ENCODE results near the gene NLRP6. TPM values are rescaled to one million over a fixed set of nuclear protein-coding genes. Genes with fewer than 3 reads are reported as not detected.
"Not testable (repeated sequence)": the region's sequence is repeated elsewhere in the genome, so short reads cannot be mapped to it uniquely, and the experiment has no call there.

The NLRP6 gene
- total RNA-seq, 2 experiments from 2014 or later: 1.2 to 1.5 TPM

GRCh38 chr11:257766-258493 is 20.3 kb upstream of the NLRP6 start:
- H3K27me3 Mint-ChIP-seq (ENCODE audit: low read depth): no peaks in the 10 kb centered on the region
- H3K9me3 Mint-ChIP-seq: no peaks in the 10 kb centered on the region
- no peak overlapping the region for H3K4me3 Mint-ChIP-seq
- H3K36me3 Mint-ChIP-seq (ENCODE audit: low read depth): peaks cover 1% of the 10 kb centered on the region
- no peak overlapping the region for H3K27ac Mint-ChIP-seq
- CTCF ChIA-PET: interaction anchor here (1.1 kb wide), 2 partner anchors 48 to 81 kb away, joined by 3 to 6 read pairs; no protein-coding TSS in a partner anchor
- intact Hi-C loops (cut with micrococcal nuclease): no loop called here
- H3K4me1 Mint-ChIP-seq (ENCODE audit: low read depth): no peaks in the 10 kb centered on the region
- no peak for DNase-seq

GRCh38 chr11:259413-259812 is 18.8 kb upstream of the NLRP6 start:
- CTCF ChIA-PET: interaction anchor here (2.0 kb wide), 1 partner anchor 9 kb away, joined by 12 read pairs; no protein-coding TSS in a partner anchor
- no peaks in the 10 kb centered on the region for H3K27me3 Mint-ChIP-seq (ENCODE audit: low read depth)
- H3K9me3 Mint-ChIP-seq: no peaks in the 10 kb centered on the region
- no peak overlapping the region for H3K4me3 Mint-ChIP-seq
- H3K4me1 Mint-ChIP-seq (ENCODE audit: low read depth): no peaks in the 10 kb centered on the region
- no peak overlapping the region for H3K27ac Mint-ChIP-seq
- intact Hi-C loops (cut with micrococcal nuclease): no loop called here
- DNase-seq: no peak
- H3K36me3 Mint-ChIP-seq (ENCODE audit: low read depth): no peaks in the 10 kb centered on the region

DNA sequence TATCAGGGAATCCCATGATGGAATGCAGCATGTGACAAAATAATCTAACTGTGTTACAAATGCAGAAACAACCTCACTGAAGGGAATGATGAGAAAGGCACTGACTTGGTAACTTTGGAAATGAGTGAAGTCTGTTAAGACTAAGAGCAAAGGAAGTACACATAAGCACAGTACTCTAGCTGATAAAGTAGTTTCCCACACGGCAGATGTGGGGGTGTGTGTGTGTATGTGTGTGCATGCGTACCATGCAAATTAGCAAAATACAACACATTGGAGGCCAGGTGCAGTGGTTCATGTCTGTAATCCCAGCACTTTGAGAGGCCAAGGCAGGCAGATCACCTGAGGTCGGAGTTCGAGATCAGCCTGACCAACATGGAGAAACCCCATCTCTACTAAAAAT is 16.6 kb upstream of the NLRP6 start:
- Mint-ChIP-seq H3K36me3 (ENCODE audit: low read depth) (no peaks in the 10 kb centered on the region), H3K4me1 (ENCODE audit: low read depth) (peaks cover 4% of the 10 kb centered on the region), H3K27me3 (ENCODE audit: low read depth) (no peaks in the 10 kb centered on the region), H3K9me3 (no peaks in the 10 kb centered on the region), H3K4me3 (no peak overlapping the region), H3K27ac (no peak overlapping the region)
- DNase-seq: no peak
- CTCF ChIA-PET: interaction anchor here (0.7 to 2.0 kb wide), 3 partner anchors 8 to 44 kb away, joined by 3 to 6 read pairs (median 4); no protein-coding TSS in a partner anchor
- intact Hi-C loops (cut with micrococcal nuclease): no loop called here

DNA sequence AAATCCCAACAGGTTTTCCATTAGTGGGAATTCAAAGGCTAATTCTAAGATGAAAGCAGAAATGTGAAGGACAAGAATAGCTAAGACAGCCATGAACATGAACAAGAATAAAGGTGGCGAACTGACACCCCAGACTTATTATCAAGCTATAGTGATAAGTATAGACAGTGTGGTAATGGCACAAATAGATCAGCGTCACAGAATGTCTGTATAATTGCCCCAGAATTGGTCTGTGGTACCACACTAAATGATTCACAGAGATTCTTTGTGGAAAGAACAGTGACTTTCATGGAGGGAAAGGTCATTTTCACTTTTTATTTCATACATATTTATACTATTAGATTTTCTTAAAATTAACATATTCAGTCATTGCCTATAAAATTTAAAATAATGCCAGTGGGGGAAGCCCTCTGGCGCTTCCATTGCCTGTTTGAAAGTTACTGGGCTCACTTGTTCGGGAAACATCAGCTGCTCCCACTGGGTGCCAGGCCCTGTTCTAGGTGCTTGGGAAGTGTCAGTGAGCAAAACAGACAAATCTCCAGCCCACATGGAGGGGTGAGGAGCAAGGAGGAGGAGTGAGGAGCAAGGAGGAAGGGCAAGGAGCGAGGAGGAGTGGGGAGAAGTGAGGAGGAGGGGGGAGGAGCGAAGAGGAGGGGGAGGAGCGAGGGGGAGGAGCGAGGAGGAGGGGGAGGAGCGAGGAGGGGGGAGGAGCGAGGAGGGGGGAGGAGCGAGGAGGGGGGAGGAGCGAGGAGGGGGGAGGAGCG is 11.3 kb upstream of the NLRP6 start:
- CTCF ChIA-PET: interaction anchor here (1.0 to 4.2 kb wide), 5 partner anchors 11 to 182 kb away, joined by 4 to 28 read pairs (median 6); partner anchors contain the start of gene NLRP6
- no peaks in the 10 kb centered on the region for H3K9me3 Mint-ChIP-seq
- H3K4me3 Mint-ChIP-seq: peak overlapping the region; percentile 72

DNA sequence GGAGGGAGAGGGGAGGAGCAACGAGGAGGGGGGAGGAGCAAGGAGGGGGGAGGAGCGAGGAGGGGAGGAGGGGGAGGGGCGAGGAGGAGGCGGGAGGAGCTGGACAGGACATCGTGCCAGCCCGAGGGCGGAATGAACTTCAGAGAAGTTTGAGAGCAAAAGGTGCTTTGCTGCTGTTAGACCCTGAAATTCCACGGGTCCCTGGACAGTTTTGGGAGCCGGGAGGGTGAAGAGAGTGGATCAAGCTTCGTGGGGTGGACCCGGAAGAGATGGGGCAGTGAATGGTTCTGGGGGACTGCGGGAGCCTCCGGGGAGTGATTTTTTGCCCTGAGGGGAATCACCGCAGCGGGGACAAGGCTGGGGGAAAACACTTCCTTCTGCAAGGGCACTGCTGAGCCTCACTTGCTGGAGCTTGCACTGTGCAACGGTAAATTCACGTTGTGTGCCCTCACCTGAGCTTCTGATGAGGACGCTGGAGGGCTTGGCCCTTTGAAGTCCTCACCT is 10.7 kb upstream of the NLRP6 start:
- CTCF ChIA-PET: interaction anchor here (0.5 to 4.2 kb wide), 8 partner anchors 10 to 478 kb away, joined by 3 to 28 read pairs (median 5); partner anchors contain the start of gene NLRP6
- peak; percentile 78 for DNase-seq
- intact Hi-C loops (cut with micrococcal nuclease): loop anchor here (5.0 kb wide), 1 partner anchor 430 kb away; the partner anchor contains the start of genes DEAF1 and TMEM80
- no peaks in the 10 kb centered on the region for H3K36me3 Mint-ChIP-seq (ENCODE audit: low read depth)
- H3K9me3 Mint-ChIP-seq: no peaks in the 10 kb centered on the region
- no peaks in the 10 kb centered on the region for H3K27me3 Mint-ChIP-seq (ENCODE audit: low read depth)
- H3K4me3 Mint-ChIP-seq: peak overlapping the region; percentile 89
- H3K27ac Mint-ChIP-seq: peak overlapping the region; percentile 99
- peaks cover 36% of the 10 kb centered on the region for H3K4me1 Mint-ChIP-seq (ENCODE audit: low read depth)

More for the DNA sequence above, 11.3 kb upstream of the NLRP6 start:
- Mint-ChIP-seq H3K27ac (peak overlapping the region; percentile 79), H3K36me3 (ENCODE audit: low read depth) (no peaks in the 10 kb centered on the region), H3K4me1 (ENCODE audit: low read depth) (peaks cover 36% of the 10 kb centered on the region), H3K27me3 (ENCODE audit: low read depth) (no peaks in the 10 kb centered on the region)
- DNase-seq: no peak
- intact Hi-C loops (cut with micrococcal nuclease): loop anchor here (5.0 kb wide), 1 partner anchor 430 kb away; the partner anchor contains the start of genes DEAF1 and TMEM80

DNA sequence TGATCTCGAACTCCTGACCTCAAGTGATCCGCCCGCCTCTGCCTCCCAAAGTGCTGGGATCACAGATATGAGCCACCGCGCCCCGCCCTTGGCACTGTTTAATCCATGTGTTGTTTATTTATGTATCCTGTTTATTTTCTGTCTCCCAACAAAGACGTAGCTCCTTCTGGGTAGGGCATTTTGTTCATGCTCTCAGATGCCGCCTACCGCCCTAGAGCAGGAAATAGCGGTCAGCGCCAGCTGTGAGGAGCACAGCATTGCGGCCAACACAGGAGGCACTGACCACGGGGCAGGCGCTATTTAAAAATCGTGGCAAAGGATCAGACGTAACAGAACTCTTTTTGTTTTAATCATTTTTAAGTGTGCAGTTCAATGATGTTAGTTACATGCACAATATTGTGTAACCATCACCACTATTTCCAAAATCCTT is 9.5 kb upstream of the NLRP6 start:
- CTCF ChIA-PET: interaction anchor here (0.8 to 4.2 kb wide), 7 partner anchors 9 to 87 kb away, joined by 3 to 28 read pairs (median 4); partner anchors contain the start of gene NLRP6
- not testable (repeated sequence) for H3K9me3 Mint-ChIP-seq; H3K36me3 Mint-ChIP-seq (ENCODE audit: low read depth); H3K27me3 Mint-ChIP-seq (ENCODE audit: low read depth)
- DNase-seq: peak; percentile 74
- H3K27ac Mint-ChIP-seq: peak overlapping the region; percentile 99
- peaks cover 36% of the 10 kb centered on the region for H3K4me1 Mint-ChIP-seq (ENCODE audit: low read depth)
- intact Hi-C loops (cut with micrococcal nuclease): loop anchor here (1.0 to 5.0 kb wide), 11 partner anchors 18 to 429 kb away; partner anchors contain the start of genes BET1L, DEAF1, IFITM1 and PSMD13
- H3K4me3 Mint-ChIP-seq: peak overlapping the region; percentile 89

DNA sequence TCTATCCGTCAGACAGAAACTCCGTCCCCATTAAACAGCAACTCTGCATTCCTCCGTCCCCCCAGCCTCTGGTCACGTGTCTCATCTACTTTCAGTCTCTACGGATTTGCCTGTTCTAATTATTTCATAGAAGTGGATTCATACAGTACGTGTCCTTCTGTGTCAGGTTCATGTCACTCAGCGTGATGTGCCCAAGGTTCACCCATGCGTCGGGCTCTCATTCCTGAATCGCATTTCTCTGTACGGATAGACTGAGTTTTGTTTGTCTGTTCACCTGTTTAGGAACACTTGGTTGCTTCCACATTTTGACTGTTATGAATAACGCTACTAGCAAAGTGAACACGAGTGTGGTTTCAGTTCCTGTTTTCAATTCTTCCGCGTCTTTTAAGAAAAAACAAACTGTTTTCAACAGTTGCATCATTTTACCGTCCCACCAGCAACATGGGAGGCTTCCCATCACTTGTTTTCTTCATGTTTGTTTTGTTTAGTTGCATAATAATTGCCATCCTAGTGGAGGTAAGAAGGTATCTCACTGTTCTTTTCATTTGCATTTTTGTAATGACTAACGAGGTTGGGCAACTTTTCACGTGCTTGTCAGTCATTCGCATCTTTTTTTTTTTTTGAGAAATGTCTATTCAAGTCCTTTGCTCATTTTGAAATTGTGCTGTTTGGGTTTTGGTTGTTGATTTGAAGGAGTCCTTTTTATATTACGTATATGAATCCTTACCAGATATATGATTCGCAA is 8.9 kb upstream of the NLRP6 start:
- H3K9me3 Mint-ChIP-seq: no peaks in the 10 kb centered on the region
- peak overlapping the region; percentile 99 for H3K27ac Mint-ChIP-seq
- peak; percentile 80 for DNase-seq
- H3K4me3 Mint-ChIP-seq: peak overlapping the region; percentile 89
- no peaks in the 10 kb centered on the region for H3K27me3 Mint-ChIP-seq (ENCODE audit: low read depth)
- no peaks in the 10 kb centered on the region for H3K36me3 Mint-ChIP-seq (ENCODE audit: low read depth)
- intact Hi-C loops (cut with micrococcal nuclease): loop anchor here (1.0 to 5.0 kb wide), 11 partner anchors 18 to 428 kb away; partner anchors contain the start of genes BET1L, DEAF1, IFITM1 and PSMD13
- peaks cover 36% of the 10 kb centered on the region for H3K4me1 Mint-ChIP-seq (ENCODE audit: low read depth)
- CTCF ChIA-PET: interaction anchor here (0.9 to 4.2 kb wide), 5 partner anchors 13 to 86 kb away, joined by 4 to 28 read pairs (median 6); no protein-coding TSS in a partner anchor

DNA sequence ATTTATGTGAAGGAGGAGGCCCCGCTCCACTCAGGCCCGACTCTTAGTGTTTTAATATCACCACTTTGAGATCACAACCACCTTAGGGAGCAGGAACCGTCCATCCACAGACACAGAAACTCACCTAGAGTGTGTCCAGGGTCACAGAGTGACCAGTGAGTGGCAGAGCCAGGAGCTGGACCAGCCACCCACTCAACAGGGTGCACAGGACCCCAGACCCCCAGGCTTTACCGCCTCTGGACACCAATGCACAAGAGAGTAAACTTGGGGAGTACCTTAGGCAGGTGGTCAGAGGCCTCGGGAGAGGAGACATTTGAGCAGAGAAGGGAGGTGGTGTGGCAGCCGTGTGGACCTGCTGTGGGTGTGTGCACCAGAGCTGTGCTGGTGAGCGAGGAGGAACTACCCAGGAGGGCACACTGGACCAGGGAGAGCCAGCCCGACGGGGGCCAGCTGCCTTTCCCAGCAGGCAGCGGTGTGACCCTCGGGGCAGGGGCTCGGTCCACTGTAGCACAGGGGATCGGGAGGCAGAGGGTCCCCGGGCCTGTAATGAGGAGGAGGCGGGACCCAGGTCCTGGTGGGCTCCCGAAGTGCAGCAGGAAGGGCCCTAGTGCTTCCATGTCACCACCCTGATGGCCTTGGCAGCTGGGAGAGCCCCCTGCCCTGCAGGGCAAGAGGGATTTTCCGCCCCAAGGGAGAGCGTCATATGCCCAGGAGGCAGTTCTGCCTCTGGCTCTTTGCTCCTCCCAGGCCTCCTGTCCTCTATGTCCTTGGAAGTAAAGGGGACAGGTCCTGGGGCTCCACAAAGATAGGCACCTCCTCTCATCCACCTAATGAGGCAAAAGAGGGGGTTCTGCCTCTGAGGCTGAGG is 7.5 kb upstream of the NLRP6 start:
- peak overlapping the region; percentile 99 for H3K27ac Mint-ChIP-seq
- H3K9me3 Mint-ChIP-seq: no peaks in the 10 kb centered on the region
- CTCF ChIA-PET: interaction anchor here (0.7 to 1.2 kb wide), 2 partner anchors 10 to 375 kb away, joined by 3 read pairs; no protein-coding TSS in a partner anchor
- H3K4me1 Mint-ChIP-seq (ENCODE audit: low read depth): peaks cover 34% of the 10 kb centered on the region
- no peak overlapping the region for H3K4me3 Mint-ChIP-seq
- no peaks in the 10 kb centered on the region for H3K36me3 Mint-ChIP-seq (ENCODE audit: low read depth)
- no peaks in the 10 kb centered on the region for H3K27me3 Mint-ChIP-seq (ENCODE audit: low read depth)
- no peak for DNase-seq
- intact Hi-C loops (cut with micrococcal nuclease): no loop called here

DNA sequence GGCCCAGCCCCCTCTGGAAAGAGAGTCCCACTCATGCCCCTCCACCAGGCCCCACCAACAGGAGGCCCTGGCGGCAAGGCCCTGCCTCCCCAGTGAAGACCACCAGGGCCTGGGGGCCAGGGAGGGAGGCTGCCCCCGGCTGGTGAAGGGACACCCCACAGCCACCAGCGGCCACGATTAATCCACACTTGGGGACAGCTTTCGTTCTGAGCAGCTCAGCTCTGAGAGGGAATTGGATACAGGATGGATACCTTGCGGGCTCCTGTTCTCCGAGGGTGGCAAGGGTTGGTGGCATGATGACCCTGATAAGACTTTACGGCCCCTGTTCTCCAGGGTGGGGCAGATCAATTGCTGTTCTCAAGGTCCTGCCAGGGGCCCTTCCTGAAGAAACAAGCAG is 6.9 kb upstream of the NLRP6 start:
- H3K36me3 Mint-ChIP-seq (ENCODE audit: low read depth): no peaks in the 10 kb centered on the region
- CTCF ChIA-PET: interaction anchor here (1.2 kb wide), 1 partner anchor 10 kb away, joined by 3 read pairs; no protein-coding TSS in a partner anchor
- H3K27me3 Mint-ChIP-seq (ENCODE audit: low read depth): no peaks in the 10 kb centered on the region
- peaks cover 34% of the 10 kb centered on the region for H3K4me1 Mint-ChIP-seq (ENCODE audit: low read depth)
- H3K4me3 Mint-ChIP-seq: no peak overlapping the region
- DNase-seq: no peak
- no peak overlapping the region for H3K27ac Mint-ChIP-seq
- intact Hi-C loops (cut with micrococcal nuclease): no loop called here
- peaks cover 5% of the 10 kb centered on the region for H3K9me3 Mint-ChIP-seq

DNA sequence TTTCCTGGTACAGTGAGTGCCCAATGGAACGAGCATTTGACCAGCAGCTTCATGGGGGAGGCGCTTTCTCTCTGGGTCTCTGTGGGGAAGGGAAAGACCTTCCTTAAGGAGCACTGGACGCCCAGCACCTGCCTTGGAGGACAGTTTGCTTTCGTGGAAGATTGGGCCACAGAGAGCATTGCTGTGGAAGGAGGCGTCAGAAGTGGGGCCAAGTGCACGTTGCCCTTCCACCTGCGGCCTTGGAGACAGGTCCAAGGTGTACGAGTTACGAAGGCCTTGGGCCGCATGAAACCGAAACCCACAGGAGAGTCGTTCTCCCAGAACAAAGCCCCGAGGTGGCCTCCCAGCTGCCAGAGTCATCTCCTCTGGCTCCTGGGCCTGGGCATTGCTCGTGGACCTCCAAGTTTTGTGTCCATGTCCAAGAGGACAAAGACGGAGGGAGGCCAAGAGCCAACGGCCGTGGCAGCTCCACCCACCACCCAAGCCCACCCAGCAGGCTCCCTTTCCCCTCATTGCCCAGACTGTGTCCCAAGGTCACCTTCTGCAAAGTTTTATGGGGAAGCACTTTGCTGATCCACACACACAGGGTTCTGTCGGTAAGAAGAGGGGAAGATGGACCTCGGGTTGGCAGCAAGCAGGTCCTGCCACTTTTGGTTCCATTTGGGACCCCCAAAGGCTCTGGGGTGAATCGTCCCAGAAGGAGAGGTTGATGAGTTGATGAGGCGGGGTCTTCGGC is 5.8 kb upstream of the NLRP6 start:
- no peak for DNase-seq
- intact Hi-C loops (cut with micrococcal nuclease): no loop called here
- no peaks in the 10 kb centered on the region for H3K36me3 Mint-ChIP-seq (ENCODE audit: low read depth)
- CTCF ChIA-PET: interaction anchor here (1.2 kb wide), 1 partner anchor 8 kb away, joined by 3 read pairs; no protein-coding TSS in a partner anchor
- H3K9me3 Mint-ChIP-seq: peaks cover 12% of the 10 kb centered on the region
- H3K4me3 Mint-ChIP-seq: no peak overlapping the region
- peaks cover 29% of the 10 kb centered on the region for H3K4me1 Mint-ChIP-seq (ENCODE audit: low read depth)
- H3K27ac Mint-ChIP-seq: no peak overlapping the region
- no peaks in the 10 kb centered on the region for H3K27me3 Mint-ChIP-seq (ENCODE audit: low read depth)

Data from activated naive CD4-positive, alpha-beta T cell treated with anti-CD3 and anti-CD28 coated beads for 36 hours (primary cell).